GM21381 (cell line): ENCODE data around the gene TMEM232.
"Not testable (repeated sequence)": the region's sequence is repeated elsewhere in the genome, so short reads cannot be mapped to it uniquely, and the experiment has no call there.

Experiments used
- ATAC-seq: cut with Tn5 transposase; IDR thresholded peaks from one replicate; pipeline ENCODE4 v1.9.1; 2021; ENCODE audit warnings: mild to moderate bottlenecking, moderate library complexity; ENCODE audit not compliant: unreplicated experiment

Gene TMEM232

DNA sequence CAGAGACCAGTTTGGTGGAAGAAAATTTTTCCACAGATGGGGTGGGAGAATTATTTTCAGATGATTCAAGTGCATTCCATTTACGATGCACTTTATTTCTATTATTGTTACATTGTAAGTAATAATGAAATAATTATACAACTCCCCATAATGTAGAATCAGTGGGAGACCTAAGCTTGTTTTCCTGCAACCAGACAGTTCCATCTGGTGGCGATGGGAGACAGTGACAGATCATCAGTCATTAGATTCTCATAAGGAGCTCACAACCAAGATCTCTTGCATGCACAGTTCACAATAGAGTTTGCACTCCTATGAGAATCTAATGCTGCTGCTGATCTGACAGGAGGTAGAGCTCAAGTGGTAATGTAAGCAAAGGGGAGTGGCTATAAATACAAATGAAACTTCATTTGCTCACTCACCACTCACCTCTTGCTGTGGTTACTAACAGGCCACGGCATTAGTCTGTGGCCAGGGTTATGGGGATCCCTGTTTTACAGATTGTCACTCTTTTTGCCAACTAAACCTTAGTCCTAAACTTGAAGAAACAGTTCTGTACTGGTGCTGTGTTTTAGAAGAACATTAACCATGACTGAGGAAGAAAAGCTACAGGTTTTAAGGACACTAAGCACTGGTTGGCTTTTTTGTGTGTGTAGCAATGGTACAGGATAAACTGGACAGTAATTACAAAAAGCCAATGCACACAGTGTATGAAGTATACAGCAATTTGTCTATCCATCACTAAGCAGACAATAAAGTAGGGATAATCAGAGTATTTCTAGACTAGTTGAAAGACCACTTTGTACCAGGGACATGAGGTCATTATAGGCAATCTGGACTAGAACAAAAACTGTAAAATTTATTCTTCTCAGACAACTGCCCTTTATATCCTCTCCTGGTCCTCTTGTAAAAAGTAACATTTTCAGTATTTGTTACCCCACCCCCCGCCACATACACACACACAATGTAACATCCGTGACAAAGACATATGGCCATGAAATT lies 9.9 kb downstream of the TMEM232 start:
- ATAC-seq, result peak; percentile 72

DNA sequence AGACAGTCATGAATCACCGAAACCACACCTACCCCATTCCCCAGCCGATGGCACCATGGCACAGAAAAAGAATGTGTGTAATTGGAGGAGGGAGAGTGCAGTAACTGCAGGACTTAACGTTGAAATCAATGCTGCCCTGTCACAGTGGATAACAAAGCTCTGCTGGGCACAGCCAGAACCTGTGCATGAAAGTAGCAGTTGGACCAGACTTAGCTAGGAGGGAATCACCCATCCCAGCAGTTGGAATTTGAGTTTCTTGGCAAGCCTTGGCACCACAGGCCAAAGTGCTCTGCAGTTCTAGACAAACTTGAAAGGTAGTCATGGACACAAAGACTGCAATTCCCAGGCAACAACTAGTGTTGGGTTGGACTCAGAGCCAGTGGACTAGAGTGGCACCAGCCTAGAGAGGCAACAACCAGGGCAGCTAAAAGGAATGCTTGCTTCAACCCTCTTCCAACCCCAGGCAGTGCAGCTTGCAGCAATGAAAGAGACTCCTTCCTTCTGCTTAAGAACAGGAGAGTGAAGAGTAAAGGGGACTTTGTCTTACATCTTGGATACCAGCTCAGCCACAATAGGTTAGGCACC lies 19.1 kb downstream of the TMEM232 start:
- ATAC-seq, result no peak

DNA sequence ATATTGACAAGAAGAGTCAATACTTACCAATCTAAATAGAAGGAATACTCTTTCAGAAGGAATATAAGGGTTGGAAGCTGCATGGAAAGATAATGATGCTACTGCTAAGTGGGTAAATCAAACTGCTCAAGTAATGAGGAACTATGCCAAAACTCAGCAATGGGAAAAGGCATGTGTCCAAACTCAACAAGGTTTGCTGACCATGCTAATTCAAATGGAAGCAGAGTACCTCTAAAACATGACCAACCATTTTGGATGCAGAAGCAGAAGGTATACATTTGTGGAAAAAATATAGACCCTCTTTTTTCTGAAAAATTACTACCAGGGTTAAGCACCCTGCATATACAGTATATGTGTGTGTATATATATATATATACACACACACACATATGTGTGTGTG lies 21.1 kb downstream of the TMEM232 start:
- ATAC-seq, result no peak

DNA sequence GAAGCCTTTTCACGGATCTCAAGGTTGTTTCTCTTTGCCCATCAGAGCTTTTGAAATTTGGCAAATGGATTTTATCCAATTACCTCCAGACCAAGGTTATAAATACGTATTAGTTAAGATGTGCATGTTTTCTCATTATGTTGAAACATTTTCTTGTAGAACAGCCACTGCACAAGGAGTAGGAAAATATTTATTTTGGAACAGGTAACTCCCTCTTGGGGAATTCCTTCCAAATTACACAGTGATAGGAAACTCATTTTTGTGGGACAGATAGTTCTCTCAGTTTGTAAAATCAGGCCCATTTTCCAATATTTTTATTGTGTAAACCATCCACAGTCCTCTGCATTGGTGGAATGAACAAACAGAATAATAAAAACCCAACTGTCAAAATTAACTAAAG lies 23.0 kb downstream of the TMEM232 start:
- ATAC-seq, result no peak

DNA sequence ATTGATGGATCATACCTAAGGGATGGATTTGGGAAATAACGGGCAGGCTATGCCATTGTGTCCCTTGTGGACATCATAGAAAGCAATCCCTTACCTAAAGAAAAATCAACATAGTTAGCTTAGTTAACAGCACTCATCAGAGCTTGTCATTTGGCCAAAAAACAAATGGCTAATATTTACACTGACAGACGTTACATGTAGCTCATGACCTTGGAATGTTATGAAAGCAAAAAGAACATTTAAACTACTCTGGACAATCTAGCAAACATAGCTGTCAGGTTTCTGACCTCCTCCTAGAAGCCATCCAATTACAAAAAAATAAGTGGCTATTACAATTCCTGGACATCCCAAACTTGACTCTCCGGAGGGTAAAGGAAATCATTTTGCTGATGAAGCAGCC lies 23.8 kb downstream of the TMEM232 start:
- no peak for ATAC-seq

DNA sequence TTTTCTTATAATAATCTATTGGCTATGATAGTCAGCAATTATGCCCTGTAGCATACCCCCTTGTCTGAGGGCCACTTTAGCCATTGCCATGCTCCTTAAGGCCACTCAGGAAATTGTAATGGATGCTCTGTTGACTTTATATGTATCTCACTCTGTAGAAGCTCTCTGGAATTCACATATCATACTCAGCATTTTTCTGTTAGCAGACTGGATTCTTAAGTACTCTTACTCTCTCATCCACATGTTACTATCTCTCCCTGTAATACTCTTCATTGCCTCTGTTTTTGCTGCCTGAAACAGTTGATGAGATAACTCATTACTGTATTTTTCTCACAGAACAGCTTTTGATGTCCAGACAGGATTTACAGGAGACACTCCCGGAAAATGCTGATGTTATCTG lies 24.2 kb downstream of the TMEM232 start:
- no peak for ATAC-seq

DNA sequence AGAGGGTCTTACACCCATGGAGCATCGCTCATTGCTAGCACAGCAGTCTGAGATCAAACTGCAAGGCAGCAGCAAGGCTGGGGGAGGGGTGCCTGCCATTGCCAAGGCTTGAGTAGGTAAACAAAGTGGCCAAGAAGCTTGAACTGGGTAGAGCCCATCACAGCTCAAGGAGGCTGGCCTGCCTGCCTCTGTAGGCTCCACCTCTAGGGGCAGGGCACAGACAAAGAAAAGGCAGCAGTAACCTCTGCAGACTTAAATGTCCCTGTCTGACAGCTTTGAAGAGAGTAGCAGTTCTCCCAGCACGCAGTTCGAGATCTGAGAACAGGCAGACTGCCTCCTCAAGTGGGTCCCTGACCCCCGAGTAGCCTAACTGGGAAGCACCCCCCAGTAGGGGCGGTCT lies 33.8 kb downstream of the TMEM232 start:
- not testable (repeated sequence) for ATAC-seq

DNA sequence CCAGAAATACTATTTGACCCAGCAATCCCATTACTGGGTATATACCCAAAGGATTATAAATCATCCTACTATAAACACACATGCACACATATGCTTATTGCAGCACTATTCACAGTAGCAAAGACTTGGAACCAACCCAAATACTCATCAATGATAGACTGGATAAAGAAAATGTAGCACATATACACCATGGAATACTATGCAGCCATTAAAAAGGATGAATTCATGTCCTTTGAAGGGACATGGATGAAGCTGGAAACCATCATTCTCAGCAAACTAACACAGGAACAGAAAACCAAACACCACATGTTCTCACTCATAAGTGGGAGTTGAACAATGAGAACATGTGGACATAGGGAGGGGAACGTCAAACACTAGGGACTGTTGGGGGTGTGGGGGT lies 35.9 kb downstream of the TMEM232 start:
- not testable (repeated sequence) for ATAC-seq

DNA sequence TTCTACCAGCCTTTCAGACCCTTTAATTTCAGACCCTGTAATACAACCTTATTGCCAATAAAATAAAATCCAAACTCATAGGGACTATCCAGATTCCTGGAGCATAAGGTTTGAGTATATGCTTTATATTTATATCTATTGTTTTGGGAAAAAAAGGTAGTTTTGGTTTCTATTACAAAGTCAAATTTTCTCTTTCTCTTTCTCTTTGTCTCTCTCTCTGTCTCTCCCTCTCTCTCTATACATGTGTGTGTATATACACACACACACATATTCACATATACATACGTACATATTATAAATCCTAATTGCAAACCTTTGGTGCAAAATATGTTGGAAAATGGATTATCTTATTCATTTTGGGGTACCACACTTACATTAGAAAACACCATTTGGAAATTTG lies 39.0 kb downstream of the TMEM232 start:
- no peak for ATAC-seq

DNA sequence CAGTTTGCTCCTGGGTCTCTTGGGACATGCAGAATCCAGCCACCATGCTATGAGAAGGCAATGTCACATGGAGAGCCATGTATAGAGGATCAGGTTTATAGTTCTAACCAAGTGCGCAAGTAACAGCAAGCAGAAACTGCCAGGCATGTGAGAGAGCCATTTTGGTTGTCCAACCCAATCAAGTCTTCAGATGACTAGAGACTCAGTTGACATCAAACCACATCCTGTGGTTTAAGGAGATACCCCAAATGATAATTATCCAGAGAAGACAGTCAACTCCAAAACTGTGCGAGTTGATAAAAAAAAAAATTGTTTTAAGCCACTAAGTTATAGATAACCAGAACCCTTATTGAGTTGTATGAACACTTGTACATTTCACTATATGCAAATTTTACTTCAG lies 40.2 kb downstream of the TMEM232 start:
- no peak for ATAC-seq

DNA sequence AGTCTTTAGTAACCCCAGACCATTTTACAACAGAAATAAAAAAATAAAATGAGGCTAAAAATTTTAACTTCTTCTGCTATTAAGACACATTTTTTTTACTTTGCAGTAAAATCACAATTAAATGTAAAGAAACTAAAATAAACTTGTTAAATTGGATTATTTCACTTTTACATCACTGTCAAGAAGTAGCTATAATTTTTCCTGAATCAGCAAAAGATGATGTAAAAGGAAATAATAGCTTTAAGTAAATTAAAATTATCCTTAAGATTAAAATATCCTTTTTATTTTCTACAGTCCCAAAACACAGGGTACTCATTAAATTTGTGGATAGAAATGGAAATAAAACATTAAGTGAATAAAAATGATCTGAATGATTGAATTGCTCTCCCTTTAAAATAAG lies 44.5 kb downstream of the TMEM232 start:
- no peak for ATAC-seq

DNA sequence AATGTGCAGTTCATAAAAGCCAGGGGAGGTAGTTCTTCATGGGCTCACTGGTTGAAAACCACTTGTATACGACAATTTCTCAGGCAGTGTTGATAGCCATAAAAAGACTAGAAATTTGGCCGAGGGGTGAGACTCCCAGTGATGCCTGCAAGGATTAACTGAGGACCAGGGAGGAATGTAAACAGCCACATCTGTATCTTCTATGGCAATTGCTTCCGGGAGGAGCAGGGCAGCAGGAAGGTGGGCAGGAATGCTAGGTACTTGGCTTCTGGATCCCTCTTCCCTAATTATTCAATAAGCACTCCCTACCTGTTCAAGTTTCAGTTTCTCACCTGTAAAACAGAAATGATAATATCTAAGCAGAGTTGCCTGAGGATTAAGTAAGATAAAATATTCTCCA lies 45.4 kb downstream of the TMEM232 start:
- no peak for ATAC-seq

DNA sequence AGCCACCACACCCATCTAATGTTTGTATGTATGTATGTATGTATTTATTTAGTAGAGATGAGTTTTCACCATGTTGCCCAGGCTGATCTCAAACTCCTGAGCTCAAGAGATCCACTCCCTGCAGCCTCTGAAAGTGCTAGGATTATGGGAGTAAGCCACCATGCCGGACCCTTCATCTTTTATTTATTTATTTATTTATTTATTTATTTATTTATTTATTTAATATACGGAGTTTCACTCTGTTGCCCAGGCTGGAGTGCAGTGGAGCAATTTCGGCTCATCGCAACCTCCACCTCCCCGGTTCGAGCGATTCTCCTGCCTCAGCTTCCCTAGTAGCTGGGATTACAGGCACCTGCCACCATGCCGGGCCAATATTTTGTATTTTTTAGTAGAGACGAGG lies 49.9 kb downstream of the TMEM232 start:
- ATAC-seq, result not testable (repeated sequence)

DNA sequence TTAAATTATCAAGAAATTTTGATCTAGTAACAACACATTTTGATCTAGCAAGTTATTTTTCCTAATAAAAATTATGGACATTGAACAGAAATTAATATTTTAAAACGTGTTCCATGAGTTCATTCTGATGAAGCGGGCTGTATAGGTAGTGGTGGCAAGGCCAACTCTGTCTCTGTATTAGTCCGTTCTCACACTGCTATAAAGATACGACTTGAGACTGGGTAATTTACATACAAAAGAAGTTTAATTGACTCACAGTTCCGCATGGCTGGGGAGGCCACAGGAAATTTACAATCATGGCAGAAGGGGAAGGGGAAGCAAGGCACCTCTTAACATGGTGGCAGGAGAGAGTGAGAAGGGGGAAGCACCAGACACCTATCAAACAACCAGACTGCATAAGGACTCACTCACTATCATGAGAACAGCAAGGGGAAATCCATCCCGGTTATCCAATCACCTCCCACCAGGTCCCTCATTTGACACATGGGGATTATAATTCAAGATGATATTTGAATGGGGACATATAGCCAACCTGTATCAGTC lies 61.2 kb downstream of the TMEM232 start:
- no peak for ATAC-seq

DNA sequence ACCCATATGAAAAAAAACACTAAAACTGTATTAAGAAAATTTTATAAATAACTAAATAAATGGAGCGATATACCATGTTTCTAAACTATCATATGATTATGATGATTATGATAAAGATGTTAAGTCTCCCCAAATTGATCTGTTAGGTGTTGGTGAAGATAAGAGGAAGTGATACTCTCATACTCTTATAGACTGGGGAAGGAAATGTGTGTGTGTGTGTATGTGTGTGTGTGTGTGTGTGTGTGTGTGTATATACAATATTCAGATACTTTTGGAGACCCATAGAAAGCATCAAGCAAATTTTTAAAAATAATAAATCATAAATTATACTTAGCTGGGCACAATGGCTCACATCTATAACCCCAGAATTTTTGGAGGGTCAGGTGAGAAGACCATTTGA lies 62.9 kb downstream of the TMEM232 start:
- peak; percentile 88 for ATAC-seq

DNA sequence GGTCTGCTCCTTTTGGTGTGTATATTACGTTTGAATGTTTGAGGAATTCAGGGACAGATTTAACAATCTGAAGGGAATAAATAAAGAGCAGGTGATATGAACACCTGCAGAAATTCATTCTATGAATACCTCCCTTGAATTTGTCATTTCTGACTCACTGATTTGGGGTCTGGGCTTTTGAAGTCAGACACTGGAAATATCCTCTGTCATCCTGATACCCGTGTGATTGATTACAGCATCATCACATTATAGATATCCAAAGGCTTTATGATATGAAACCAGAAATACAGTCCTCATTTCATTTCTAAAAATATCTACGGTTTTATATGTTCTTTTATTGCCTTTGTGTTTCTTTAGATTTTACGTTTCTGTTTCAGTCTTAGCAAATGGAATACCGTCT lies 68.5 kb downstream of the TMEM232 start:
- ATAC-seq, result no peak

DNA sequence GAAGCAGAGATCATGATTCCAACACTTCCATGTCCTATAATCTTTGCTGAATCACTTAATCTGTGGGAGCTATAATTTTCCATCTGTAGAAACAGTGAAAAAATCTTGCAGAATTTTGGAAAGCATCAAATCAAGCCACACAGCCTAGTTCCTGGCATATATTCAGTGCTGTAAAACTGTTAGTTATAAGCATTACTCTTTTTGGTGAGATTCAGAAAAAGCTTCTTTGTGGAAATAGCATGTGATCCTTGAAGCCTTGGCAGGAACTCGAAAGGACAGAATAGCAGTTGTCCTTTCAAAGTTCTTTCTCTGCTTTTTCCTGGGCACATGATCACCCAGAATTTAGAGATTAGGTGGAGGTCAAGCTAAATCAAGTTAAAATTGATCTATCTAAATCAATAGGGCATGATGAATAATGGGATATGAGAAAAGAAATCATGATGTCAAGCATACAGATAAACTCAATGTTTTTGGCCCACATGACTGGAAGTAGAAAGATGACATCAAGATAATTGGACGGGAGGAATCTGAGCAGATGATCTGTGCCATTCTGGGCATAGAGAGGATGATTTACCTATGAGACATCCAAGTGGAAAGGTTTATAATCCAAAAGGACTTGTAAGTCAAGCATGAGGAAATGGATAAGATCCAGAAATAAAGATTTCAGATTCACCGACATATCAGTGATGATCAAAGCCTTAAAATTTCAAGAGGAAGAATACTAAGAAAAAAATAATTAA lies 73.1 kb downstream of the TMEM232 start:
- no peak for ATAC-seq

DNA sequence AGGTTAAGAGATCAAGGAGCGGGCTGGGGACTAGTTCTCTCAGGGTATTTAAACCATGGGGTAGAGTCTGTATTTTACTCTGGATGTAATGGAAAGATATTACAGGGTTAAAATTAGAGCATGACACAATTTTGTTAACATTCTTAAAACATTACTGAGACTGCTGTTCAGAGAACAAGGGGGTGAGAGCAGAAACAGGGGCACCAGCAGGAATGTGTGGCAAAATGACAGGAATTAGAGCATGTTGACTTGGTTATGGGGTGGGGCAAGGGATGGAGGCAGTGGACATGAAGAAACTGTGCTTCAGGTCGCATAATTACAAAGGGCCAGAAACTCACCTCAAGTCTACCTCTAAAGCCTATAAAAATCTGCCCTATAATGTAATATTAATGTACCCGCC lies 75.0 kb downstream of the TMEM232 start:
- ATAC-seq, result no peak

DNA sequence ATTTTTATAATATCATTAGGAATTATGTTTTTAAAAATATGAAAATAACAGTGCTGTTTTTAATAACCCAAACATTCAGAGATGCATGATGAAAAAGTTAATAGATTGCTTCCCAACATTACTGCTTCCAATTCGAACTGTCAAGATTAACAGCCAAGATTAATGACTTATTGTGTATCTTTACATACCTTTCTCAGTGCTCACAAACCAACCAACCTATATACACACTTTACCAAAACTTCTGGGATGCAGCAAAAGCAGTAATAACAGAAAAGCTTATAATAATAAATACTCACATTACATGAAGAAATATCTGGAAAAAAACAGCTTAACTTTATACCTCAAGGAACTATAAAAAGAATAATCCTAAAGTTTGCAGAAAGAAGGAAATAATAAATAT lies 82.1 kb downstream of the TMEM232 start:
- no peak for ATAC-seq

DNA sequence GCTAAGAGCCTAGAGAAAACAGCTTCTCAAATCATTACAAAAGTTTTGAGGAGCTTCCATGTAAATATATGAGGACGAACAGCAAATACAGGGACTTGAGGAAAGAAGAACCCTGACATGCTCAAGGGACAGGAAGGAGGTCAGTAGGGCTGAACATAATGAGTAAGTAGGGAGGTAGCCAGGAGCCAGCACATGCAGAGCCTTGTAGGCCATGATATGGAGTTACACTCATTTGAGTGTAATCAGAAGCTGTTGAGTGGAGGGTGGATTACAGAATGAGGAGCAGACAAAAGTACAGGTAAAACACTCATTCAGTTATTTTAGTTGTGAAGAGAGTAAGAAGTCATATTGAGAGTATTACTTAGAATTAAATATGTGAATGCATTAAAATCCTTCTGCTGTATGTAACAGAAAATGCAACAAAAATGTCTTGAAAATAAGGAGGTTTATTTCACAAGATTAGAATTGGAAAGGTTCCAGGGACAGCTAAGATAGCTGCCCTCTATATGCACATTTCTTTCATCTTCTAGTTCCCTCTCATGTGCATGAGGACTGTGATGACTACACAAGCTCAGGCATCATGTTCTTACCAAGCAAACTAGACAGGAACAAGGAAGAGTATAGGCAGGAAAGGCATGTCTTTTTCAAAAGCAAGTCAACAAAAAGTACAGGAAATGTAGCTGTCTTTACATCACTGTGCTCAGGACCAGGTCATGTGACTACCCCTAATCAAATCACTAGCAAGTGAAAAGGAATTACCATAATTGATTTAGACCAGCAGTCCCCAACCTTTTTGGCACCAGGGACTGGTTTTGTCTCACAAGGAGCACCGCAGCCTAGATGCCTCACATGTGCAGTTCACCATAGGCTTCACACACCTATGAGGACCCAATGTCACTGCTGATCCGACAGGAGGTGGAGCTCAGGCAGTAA lies 87.2 kb downstream of the TMEM232 start:
- ATAC-seq, result no peak
